DMS79 (cell line): ENCODE data around the gene DSG3.

ENCODE experiments used
- DNase-seq: peaks from one replicate; lab custom pipeline; 2025; lab: John Stamatoyannopoulos, UW

The DSG3 gene

GRCh38 chr18:31447530-31448191, at the start of gene DSG3:
DSG3 (plus strand) TSS chr18:31447741; CDS start chr18:31447878, 137 bp downstream.
- no peak for DNase-seq

- DNase-seq = no peak
Measured at GRCh38 chr18:31398191-31398590, 49.4 kb upstream of the DSG3 start.

GRCh38 chr18:31399306-31400032, 48.1 kb upstream of the DSG3 start:
- DNase-seq = no peak

- DNase-seq = no peak
Measured at GRCh38 chr18:31401156-31402025, 46.1 kb upstream of the DSG3 start.

- DNase-seq = no peak
Measured at GRCh38 chr18:31402026-31402373, 45.5 kb upstream of the DSG3 start.

- no peak for DNase-seq
Measured at GRCh38 chr18:31403409-31403808, 44.1 kb upstream of the DSG3 start.

GRCh38 chr18:31407649-31408048, 39.9 kb upstream of the DSG3 start:
- no peak for DNase-seq

GRCh38 chr18:31409276-31409675, 38.3 kb upstream of the DSG3 start:
- DNase-seq = no peak

GRCh38 chr18:31410716-31411483, 36.6 kb upstream of the DSG3 start:
- DNase-seq = no peak

- DNase-seq = no peak
Measured at GRCh38 chr18:31413137-31413536, 34.4 kb upstream of the DSG3 start.

GRCh38 chr18:31417850-31418249, 29.7 kb upstream of the DSG3 start:
- DNase-seq = no peak

- DNase-seq = no peak
Measured at GRCh38 chr18:31419457-31419932, 28.0 kb upstream of the DSG3 start.

- no peak for DNase-seq
Measured at GRCh38 chr18:31420032-31420431, 27.5 kb upstream of the DSG3 start.

GRCh38 chr18:31420524-31420923, 27.0 kb upstream of the DSG3 start:
- no peak for DNase-seq

- DNase-seq = no peak
Measured at GRCh38 chr18:31424383-31424988, 23.1 kb upstream of the DSG3 start.

- no peak for DNase-seq
Measured at GRCh38 chr18:31426021-31426420, 21.5 kb upstream of the DSG3 start.

GRCh38 chr18:31426871-31427406, 20.6 kb upstream of the DSG3 start:
- DNase-seq = no peak

GRCh38 chr18:31428211-31428610, 19.3 kb upstream of the DSG3 start:
- no peak for DNase-seq

- no peak for DNase-seq
Measured at GRCh38 chr18:31429623-31430022, 17.9 kb upstream of the DSG3 start.

GRCh38 chr18:31430072-31430471, 17.5 kb upstream of the DSG3 start:
- no peak for DNase-seq

GRCh38 chr18:31430554-31430953, 17.0 kb upstream of the DSG3 start:
- DNase-seq = no peak
